CD4-positive, alpha-beta T cell treated with Interleukin-1 beta for 1 hour (primary cell): ENCODE results near the gene TSACC.

ENCODE experiments used
- DNase-seq, 2 donors: peaks; one replicate each; pipeline ENCODE4 v3.0.0-alpha.2; 2020 to 2022

TSACC gene

DNA sequence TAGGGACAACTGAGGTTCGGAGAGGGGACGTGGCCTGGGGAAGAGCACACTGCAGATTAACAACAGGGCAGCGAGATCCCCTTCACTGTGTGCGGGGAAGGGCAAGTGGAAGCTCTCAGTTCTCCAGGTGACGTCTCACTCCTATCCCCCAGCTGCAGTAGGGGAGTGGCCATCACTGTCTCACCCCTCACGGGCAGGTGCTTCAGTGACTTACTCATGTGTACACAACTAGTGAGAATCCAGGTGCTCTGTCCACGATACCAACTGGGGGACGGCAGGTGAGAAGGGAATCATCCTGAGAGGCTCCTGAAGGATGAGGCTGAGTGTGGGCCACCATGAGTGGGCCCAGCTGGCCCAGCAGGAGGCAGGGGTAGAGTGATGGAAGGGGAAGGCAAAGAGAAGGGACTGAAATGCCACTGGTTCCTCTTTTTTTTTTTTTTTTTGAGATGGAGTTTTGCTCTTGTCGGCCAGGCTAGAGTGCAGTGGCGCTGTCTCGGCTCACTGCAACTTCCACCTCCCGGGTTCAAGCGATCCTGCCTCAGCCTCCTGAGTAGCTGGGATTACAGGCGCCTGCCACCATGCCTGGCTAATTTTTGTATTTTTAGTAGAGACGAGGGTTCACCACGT is 56.6 kb downstream of the TSACC start:
- DNase-seq: no peak
